ENCODE measurements around the gene C10orf62.
"Not testable (repeated sequence)": the region's sequence is repeated elsewhere in the genome, so short reads cannot be mapped to it uniquely, and the experiment has no call there.

C10orf62 gene

DNA sequence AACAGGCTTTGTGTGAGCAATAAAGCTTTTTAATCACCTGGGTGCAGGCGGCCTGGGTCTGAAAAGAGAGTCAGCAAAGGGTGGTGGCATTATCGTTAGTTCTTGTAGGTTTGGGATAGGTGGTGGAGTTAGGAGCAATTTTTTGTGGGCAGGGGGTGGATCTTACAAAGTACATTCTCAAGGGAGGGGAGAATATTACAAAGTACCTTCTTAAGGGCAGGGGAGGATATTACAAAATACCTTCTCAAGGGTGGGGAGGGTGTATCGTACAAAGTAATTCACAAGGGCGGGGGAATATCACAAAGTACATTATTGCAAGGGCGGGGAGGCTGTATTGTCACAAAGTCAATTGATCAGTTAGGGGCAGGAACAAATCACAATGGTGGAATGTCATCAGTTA, 27.2 kb upstream of the C10orf62 start:
- not testable (repeated sequence) for DNase-seq (ENCODE audit: insufficient read length, low spot score); FAIRE-seq

DNA sequence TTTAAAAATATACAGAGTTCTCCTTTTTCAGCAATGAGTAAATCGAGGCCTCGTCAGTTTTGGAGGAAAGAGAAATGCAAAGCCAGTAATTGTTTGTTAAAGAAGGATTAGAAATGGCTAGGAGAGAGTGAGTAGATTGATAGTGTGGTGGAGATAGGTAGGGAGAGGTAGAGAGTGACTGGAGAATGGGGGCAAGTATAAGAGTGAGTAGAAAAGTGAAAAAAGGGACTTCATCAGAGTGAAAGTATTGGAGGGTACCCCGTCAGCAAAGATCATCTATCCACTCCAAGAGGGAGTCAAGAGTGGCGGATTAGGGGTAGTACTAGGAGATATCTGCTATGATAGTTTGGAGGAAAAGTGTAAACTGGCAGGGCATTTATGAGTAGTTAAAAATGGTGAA, 26.2 kb upstream of the C10orf62 start:
- TF ChIP-seq, protein P1, sequence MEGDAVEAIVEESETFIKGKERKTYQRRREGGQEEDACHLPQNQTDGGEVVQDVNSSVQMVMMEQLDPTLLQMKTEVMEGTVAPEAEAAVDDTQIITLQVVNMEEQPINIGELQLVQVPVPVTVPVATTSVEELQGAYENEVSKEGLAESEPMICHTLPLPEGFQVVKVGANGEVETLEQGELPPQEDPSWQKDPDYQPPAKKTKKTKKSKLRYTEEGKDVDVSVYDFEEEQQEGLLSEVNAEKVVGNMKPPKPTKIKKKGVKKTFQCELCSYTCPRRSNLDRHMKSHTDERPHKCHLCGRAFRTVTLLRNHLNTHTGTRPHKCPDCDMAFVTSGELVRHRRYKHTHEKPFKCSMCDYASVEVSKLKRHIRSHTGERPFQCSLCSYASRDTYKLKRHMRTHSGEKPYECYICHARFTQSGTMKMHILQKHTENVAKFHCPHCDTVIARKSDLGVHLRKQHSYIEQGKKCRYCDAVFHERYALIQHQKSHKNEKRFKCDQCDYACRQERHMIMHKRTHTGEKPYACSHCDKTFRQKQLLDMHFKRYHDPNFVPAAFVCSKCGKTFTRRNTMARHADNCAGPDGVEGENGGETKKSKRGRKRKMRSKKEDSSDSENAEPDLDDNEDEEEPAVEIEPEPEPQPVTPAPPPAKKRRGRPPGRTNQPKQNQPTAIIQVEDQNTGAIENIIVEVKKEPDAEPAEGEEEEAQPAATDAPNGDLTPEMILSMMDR (IDR thresholded peaks at IDR 0.05; ENCODE audit: insufficient read depth, missing control alignments), result no peak
- no peak for FAIRE-seq
- DNase-seq (ENCODE audit: insufficient read length, low spot score), result no peak

DNA sequence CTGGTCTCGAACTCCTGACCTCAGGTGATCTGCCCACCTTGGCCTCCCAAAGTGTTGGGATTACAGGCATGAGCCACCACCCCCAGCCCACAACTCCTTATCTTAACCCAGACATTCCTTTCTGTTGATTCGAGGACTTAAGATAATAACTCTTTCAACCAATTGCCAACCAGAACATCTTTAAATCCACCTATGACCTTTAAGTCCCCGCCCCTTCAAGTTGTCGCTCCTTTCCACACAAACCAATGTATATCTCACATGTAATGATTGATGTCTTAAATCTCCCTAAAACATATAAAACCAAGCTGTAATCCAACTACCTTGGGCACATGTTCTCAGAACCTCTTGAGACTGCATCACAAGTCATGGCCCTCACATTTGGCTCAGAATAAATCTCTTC, 24.7 kb upstream of the C10orf62 start:
- FAIRE-seq (no peak), DNase-seq (ENCODE audit: insufficient read length, low spot score) (no peak)
- TF ChIP-seq, protein P1 (IDR thresholded peaks at IDR 0.05; ENCODE audit: insufficient read depth, missing control alignments), result no peak

DNA sequence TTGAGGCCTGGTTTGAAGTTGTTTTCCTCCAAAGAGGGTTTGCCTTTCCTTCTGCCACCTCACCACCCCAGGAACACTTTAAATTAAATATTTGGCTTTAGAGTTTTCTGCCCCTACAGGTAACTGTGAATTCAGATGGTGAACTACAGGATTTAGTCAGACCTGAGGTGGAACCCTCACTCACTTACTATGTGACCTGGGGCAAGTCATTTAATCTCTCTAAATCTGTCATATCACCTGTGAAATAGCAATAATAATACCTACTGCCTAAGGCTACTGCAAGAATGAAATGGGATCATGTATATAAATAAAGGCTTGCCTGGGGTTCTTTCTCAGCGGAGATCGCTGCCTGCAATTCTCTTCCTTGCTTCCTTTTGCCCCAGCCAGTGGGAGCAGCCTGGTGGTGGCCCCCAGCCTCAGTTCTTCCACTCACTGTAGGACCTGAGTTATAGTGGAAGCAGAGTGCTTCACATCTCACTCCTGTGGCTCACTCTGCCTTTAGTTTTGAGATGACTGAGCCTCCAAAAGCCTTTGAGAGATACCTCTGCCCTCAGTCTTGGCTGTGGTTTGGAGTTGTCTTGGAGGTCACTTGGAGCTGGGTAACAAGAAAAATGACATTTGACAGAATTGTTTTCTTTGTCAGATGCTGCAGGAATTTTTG, 23.1 kb upstream of the C10orf62 start:
- TF ChIP-seq, protein P1 (IDR thresholded peaks at IDR 0.05; ENCODE audit: insufficient read depth, missing control alignments), result no peak
- FAIRE-seq (no peak), DNase-seq (ENCODE audit: insufficient read length, low spot score) (no peak)

DNA sequence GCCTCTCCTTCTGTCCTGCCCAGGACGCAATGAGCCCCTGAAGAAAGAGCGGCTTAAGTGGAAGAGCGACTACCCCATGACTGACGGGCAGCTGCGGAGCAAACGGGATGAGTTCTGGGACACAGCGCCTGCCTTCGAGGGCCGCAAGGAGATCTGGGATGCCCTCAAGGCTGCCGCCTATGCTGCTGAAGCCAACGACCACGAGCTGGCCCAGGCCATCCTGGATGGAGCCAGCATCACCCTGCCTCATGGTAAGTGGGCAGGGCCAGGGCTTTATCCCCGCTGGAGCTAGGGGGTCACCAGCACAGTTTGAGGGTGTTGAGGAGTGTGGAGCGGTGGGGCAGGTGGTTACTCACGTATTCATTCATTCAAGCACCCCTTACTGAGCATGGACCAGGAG, 21.6 kb upstream of the C10orf62 start:
- TF ChIP-seq, protein P1 (IDR thresholded peaks at IDR 0.05; ENCODE audit: insufficient read depth, missing control alignments), result no peak
- no peak for FAIRE-seq
- no peak for DNase-seq (ENCODE audit: insufficient read length, low spot score)

DNA sequence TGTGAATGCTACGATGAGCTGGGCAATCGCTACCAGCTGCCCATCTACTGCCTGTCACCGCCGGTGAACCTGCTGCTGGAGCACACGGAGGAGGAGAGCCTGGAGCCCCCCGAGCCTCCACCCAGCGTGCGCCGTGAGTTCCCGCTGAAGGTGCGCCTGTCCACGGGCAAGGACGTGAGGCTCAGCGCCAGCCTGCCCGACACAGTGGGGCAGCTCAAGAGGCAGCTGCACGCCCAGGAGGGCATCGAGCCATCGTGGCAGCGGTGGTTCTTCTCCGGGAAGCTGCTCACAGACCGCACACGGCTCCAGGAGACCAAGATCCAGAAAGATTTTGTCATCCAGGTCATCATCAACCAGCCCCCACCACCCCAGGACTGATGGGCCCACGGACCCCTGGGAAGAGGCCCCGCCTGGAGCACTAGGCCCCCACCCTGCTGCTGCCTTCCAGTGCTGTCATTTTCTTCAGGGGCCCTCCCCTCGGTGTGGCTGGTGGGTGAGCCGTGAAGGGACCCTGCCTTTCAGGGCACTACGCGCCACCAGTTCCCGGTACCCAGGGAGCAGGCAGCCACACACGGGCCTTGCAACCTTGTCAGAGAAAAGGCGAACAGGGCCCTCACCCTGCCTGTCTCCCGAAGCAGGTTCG, 19.3 kb upstream of the C10orf62 start:
- DNase-seq (ENCODE audit: insufficient read length, low spot score) (no peak), FAIRE-seq (no peak)
- TF ChIP-seq, protein P1 (IDR thresholded peaks at IDR 0.05; ENCODE audit: insufficient read depth, missing control alignments), result no peak

DNA sequence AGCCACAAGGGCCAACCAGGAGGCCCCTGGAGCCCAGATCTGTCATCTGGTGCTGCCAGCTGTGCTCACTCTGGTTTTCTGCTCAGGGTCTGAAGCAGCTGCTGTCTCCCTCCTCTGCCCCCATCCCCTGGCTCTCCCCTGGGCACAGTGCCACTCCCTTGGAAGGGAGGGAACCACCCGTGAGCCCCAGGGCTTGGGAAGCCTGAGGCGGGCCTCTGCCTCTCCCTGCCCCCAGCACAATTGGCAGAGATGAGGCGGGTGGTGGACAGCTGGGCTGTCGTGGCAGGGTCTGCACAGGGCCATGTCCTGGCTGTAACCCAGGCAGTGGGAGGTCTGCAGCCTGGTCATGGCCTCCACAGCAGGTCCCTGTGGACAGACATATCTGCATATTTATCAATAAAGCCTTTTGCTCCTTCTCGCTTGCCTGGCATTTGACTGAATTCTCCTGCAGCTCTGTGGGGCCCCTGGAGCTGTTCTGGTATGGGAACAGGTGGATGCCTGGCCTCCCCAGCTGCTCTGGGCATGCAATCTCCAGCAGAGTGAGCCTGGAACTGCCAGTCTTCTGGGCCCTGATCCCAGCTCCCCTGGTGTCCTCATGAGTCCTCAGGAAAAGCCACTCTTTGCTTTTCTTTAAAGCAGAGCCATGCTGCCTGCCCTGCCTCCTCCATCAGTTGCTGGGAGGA, 18.6 kb upstream of the C10orf62 start:
- TF ChIP-seq, protein P1 (IDR thresholded peaks at IDR 0.05; ENCODE audit: insufficient read depth, missing control alignments), result no peak
- no peak for DNase-seq (ENCODE audit: insufficient read length, low spot score)
- FAIRE-seq, result no peak

All from D721Med (cell line).